A673 (cell line): Measurements from ENCODE around the gene GRID2.
"Not testable (repeated sequence)": the region's sequence is repeated elsewhere in the genome, so short reads cannot be mapped to it uniquely, and the experiment has no call there.

ENCODE experiments used
- CTCF ChIP-seq: fragments of 300-800, 200-600 bp; sonication (generic); conservative IDR thresholded peaks from 2 replicates; pipeline ENCODE4 v1.5.1; 2017; ENCODE audit warnings: low read depth, mild to moderate bottlenecking, antibody characterized with exemption, low read length, moderate library complexity, mixed read lengths
- EZH2 ChIP-seq: fragments of 200-600 bp; sonication (generic); IDR thresholded peaks from 2 replicates; pipeline ENCODE4 v1.6.1; 2017; ENCODE audit warnings: borderline replicate concordance, low read depth, mild to moderate bottlenecking, mixed read lengths, antibody characterized with exemption, low read length; ENCODE audit not compliant: poor library complexity, severe bottlenecking

DNA sequence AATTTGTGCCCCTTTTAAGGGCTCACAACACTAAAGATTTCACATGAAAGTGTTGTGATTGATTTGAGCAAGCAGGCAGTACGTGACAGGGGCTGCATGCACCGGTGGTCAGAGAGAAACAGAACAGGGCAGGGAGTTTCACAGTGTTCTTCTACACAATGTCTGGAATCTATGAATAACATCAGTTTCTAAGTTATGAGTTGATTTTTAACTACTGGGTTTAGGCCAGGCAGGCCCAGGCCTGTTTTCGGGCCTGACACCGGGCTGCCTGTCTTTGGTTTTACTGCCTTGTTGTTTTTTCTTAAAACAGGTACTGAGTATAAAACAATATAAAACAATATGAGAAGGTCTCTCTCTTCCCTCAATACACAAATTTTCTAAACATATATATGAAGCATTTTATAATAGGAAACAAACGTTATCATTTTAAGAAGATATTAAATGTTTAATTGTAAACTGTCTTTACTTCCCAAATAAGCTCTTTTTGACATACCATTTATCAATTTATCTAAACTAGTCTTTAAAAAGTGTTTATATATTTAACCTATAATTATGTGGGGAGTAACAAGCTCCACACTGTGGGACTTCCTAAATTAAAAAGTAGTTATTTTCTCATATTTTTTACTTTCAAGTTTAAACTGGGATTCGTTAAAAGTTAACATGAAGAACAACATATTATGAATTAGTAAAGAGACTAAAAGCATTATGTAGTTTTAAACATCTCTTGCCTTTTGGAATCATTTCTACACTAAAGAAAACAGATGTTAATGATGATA, 997.2 kb downstream of the GRID2 start:
- TF ChIP-seq CTCF, EZH2: not testable (repeated sequence)
